ENCODE data around the gene DDX42. TPM values are rescaled to one million over a fixed set of nuclear protein-coding genes. Genes with fewer than 3 reads are reported as not detected.

DDX42 gene
- total and polyA plus RNA-seq, 2 of the 13 experiments (the other 11 are each of a cell fraction or from before 2014, with no cell fraction given) = 87.2 to 92.9 TPM

DNA sequence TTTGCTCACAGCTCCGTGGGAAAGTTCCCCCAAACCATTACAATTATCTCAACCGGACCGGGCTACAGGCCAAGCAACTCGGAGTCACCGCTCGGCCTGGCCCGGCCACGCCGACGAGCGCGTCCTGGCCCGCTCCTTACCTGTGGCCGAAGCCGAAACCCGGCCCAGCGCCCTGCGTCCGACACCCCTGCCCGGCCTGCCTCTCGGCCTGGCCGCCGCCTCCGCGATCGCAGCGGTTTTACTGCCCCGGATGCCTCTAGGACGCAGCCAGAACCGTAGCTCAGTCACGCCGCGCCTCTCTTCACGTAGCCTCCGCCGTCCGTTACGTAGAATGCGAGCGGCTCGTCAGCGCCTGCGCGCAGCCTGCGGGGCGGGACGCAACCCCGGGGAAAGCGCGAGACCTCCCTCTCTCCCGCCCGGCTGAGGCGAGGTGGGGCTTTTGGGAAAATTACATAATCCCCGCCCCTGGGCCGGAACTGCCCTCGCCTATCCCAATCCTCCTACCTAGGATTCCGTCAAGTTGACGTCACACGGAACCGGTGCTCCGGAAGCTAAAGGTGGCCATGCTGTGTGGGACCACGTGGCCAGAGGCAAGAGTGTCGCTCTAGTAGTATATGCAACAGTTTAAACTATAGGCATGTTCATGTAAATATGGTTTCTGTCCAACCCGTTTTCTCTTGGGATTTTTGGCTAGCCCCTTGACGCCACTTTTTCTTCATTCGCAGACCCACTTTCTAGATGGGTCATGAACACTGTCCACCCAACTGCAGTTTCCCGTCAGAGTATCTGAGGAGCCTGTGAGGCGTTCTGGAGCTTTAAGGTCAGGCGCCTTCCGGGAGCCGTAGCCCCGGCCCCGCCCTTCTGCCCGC is 464 bp upstream of the DDX42 start, which contains the start of gene CCDC47 (continued):
- TF ChIP-seq ZBTB34 (CRISPR knock-in tag; IDR thresholded peaks at IDR 0.05) = peak; percentile 65; the same call in 1 of the 2 replicates
- no peak for TF ChIP-seq KIAA2018 (CRISPR knock-in tag; IDR thresholded peaks at IDR 0.05; ENCODE audit: borderline replicate concordance)
- TF ChIP-seq SMC3 (IDR thresholded peaks at IDR 0.05; ENCODE audit: low read length) = peak; percentile 10; the same call in 1 of the 2 replicates
- peak; percentile 70 for TF ChIP-seq TBX2 (CRISPR knock-in tag; IDR thresholded peaks at IDR 0.05; ENCODE audit: borderline replicate concordance)
- peak; percentile 80; the same call in 1 of the 2 replicates for TF ChIP-seq ZSCAN20 (CRISPR knock-in tag; IDR thresholded peaks at IDR 0.05; ENCODE audit: borderline replicate concordance)
- TF ChIP-seq ZNF713 (CRISPR knock-in tag; IDR thresholded peaks at IDR 0.05) = no peak
- peak; percentile 77; the same call in 1 of the 2 replicates for TF ChIP-seq ZBTB26 (CRISPR knock-in tag; IDR thresholded peaks at IDR 0.05; ENCODE audit: borderline replicate concordance)
- TF ChIP-seq MEIS2 (CRISPR knock-in tag; IDR thresholded peaks at IDR 0.05) = peak; percentile 22; the same call in 1 of the 2 replicates
- TF ChIP-seq ZNF20 (CRISPR knock-in tag; IDR thresholded peaks at IDR 0.05) = peak; percentile 52; the same call in 1 of the 2 replicates
- peak; percentile 99 for TF ChIP-seq HDAC1 (CRISPR knock-in tag; IDR thresholded peaks at IDR 0.05)
- TF ChIP-seq E2F2 (CRISPR knock-in tag; IDR thresholded peaks at IDR 0.05; ENCODE audit: borderline replicate concordance) = peak; percentile 85; the same call in 1 of the 2 replicates
- 0 out of 2 replicates have a peak, but pooled peaks have one; percentile 56 for TF ChIP-seq RELA (CRISPR knock-in tag; IDR thresholded peaks at IDR 0.05)
- TF ChIP-seq ZNF44 (CRISPR knock-in tag; IDR thresholded peaks at IDR 0.05) = peak; percentile 95
- peak; percentile 93; the same call in 1 of the 2 replicates for TF ChIP-seq ZNF225 (CRISPR knock-in tag; IDR thresholded peaks at IDR 0.05)
- peak; percentile 79 for TF ChIP-seq NR0B2 (CRISPR knock-in tag; IDR thresholded peaks at IDR 0.05)
